Calu3 (cell line): ENCODE data around the gene PNPLA1. TPM values are rescaled to one million over a fixed set of nuclear protein-coding genes. Genes with fewer than 3 reads are reported as not detected.

Experiments
- BruUV-seq: library from RNA; stranded (reverse); fragments of 400-500 nt; replicated peaks from 2 replicates; lab custom pipeline; 2021; lab: Mats Ljungman, UMichigan
- CTCF ChIA-PET: fragments of 300-600 bp; sonication (Branson Sonifier 250); formaldehyde crosslinking; loops from one replicate; lab custom pipeline; 2022; ENCODE audit warnings: antibody characterized with exemption; lab: Charles Lee
- DNase-seq: peaks from one replicate; pipeline ENCODE4 v3.0.0; 2022
- H3K27ac Mint-ChIP-seq: one replicate; pipeline ENCODE4 v1.8.0; 2022; ENCODE audit warnings: mixed read lengths; ENCODE audit not compliant: unreplicated experiment
- H3K27me3 Mint-ChIP-seq: one replicate; pipeline ENCODE4 v1.8.0; 2022; ENCODE audit warnings: mixed read lengths; ENCODE audit not compliant: unreplicated experiment
- H3K36me3 Mint-ChIP-seq: one replicate; pipeline ENCODE4 v1.8.0; 2022; ENCODE audit warnings: mild to moderate bottlenecking, moderate library complexity, mixed read lengths; ENCODE audit not compliant: insufficient read depth, unreplicated experiment
- H3K4me1 Mint-ChIP-seq: one replicate; pipeline ENCODE4 v1.8.0; 2022; ENCODE audit warnings: mild to moderate bottlenecking, low read depth, mixed read lengths; ENCODE audit not compliant: unreplicated experiment
- H3K4me3 Mint-ChIP-seq: one replicate; pipeline ENCODE4 v1.8.0; 2022; ENCODE audit warnings: mild to moderate bottlenecking, low read depth, moderate library complexity, mixed read lengths; ENCODE audit not compliant: unreplicated experiment
- H3K9me3 Mint-ChIP-seq: one replicate; pipeline ENCODE4 v1.8.0; 2022; ENCODE audit warnings: low read depth, mixed read lengths; ENCODE audit not compliant: unreplicated experiment
- intact Hi-C: fragments of 100-400 bp; cut with micrococcal nuclease; formaldehyde crosslinking; loops from one replicate; pipeline ENCODE4 v1.10.0; 2022; ENCODE audit not compliant: unreplicated experiment
- total RNA-seq: library from RNA; stranded (reverse); gene quantifications from 2 replicates; pipeline ENCODE4 v1.2.3, GENCODE V29; 2022
- TF ChIP-seq, protein P1 (sequence below): fragments of 200-600 bp; IDR thresholded peaks from one replicate; pipeline ENCODE4 v1.8.0; 2022; ENCODE audit warnings: antibody characterized with exemption; ENCODE audit not compliant: unreplicated experiment

PNPLA1 gene
- total RNA-seq, 1 experiment from 2014 or later = 0.19 TPM

DNA sequence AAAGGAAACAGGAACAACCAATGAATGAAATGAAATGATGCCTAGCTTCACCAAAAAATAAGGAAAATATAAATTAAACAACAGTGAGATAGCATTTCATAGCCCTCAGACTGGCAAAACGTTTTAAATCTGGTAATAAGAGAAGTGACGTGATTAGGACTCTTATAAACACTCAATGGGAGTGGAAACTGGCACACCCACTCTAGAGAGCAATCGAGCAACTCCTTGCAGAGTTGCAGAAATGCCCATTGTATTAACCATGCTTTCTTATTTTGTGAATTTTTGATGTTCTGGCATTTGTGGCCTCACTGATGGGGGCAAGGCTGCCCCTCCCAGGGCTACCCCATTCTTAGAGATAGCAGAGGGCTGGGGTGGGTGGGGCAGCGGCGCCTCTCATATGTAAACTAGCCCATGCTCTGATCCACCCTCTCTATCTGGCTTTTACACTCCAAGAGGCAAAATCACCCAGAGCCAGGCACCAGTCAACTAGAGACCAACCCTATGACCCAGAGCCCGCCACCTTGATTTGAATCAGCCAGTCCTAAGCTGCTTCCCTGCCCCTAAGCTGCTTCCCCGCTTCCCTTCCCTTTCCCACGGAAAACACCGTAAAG is 6.4 kb upstream of the PNPLA1 start:
- Mint-ChIP-seq H3K4me3 (no peak overlapping the region), H3K4me1 (peaks cover 7% of the 10 kb centered on the region), H3K9me3 (no peaks in the 10 kb centered on the region), H3K27me3 (peaks cover 62% of the 10 kb centered on the region), H3K27ac (no peak overlapping the region), H3K36me3 (no peaks in the 10 kb centered on the region)
- no TSS peak for BruUV-seq
- no peak for DNase-seq
- CTCF ChIA-PET = interaction anchor here (0.5 kb wide), 1 partner anchor 26 kb away, joined by 3 read pairs; no protein-coding TSS in a partner anchor
- TF ChIP-seq, protein P1, sequence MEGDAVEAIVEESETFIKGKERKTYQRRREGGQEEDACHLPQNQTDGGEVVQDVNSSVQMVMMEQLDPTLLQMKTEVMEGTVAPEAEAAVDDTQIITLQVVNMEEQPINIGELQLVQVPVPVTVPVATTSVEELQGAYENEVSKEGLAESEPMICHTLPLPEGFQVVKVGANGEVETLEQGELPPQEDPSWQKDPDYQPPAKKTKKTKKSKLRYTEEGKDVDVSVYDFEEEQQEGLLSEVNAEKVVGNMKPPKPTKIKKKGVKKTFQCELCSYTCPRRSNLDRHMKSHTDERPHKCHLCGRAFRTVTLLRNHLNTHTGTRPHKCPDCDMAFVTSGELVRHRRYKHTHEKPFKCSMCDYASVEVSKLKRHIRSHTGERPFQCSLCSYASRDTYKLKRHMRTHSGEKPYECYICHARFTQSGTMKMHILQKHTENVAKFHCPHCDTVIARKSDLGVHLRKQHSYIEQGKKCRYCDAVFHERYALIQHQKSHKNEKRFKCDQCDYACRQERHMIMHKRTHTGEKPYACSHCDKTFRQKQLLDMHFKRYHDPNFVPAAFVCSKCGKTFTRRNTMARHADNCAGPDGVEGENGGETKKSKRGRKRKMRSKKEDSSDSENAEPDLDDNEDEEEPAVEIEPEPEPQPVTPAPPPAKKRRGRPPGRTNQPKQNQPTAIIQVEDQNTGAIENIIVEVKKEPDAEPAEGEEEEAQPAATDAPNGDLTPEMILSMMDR = no peak
- intact Hi-C loops = no loop called here

DNA sequence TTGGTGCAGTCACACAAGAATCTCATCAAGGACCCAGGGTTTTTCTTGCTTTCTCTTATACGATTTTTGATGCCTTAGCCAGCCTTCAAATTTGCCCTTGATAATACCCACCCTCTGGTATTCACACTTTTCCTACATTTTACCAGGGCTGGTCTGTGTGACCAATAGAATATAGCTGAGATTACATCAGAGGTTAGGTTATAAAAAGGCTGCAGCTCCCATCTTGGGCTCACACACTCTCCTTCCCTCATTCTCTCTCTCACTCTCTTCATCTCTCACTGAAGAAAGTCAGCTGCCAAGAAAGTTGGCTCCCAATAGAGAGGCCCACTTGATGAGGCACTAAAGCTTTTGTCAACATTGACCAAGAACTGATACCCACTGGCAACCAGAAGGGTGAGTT is 4.1 kb upstream of the PNPLA1 start:
- no TSS peak for BruUV-seq
- DNase-seq = no peak
- no peak overlapping the region for H3K4me3 Mint-ChIP-seq
- intact Hi-C loops = no loop called here
- H3K27me3 Mint-ChIP-seq = peaks cover 67% of the 10 kb centered on the region
- peaks cover 7% of the 10 kb centered on the region for H3K4me1 Mint-ChIP-seq
- H3K9me3 Mint-ChIP-seq = no peaks in the 10 kb centered on the region
- H3K27ac Mint-ChIP-seq = no peak overlapping the region
- TF ChIP-seq, protein P1 = no peak
- CTCF ChIA-PET = no interaction called here
- no peaks in the 10 kb centered on the region for H3K36me3 Mint-ChIP-seq

DNA sequence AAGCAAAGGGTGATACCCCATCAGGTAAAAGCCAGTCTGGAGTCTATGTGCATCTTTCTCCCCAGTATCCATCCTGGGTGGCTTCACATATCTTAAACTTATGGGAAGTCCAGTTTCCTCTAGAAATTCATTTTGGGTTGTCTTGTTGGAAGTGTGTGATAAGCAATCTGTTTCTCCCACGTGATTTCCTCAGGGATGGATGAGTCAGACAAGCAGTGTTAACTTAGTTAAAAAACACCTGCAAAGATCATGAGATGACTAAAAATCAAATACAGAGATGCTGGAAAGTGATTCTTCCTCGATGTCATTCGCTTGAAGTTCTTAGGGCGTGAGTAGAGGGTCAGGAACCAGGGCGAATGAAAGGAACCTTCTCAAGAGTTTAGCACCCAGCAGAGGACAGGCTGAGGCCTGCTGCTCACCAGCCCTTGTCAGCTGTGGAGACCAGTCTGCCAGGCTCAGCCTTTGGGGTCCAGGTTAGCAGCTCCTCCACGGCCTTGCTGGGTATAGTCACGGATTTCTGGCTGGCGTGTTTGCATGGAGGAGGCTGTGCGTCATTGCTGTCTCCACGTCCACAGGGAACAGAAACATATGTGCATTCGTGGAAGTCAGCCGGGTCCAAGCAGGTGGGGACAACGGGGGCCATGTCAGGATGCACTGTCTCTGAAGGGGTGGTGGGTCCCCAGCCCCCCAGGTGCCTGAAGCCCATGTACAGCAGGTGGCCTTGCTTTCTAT is 2.8 kb upstream of the PNPLA1 start:
- CTCF ChIA-PET = no interaction called here
- TF ChIP-seq, protein P1 = no peak
- H3K4me1 Mint-ChIP-seq = peaks cover 7% of the 10 kb centered on the region
- H3K9me3 Mint-ChIP-seq = no peaks in the 10 kb centered on the region
- no peak overlapping the region for H3K4me3 Mint-ChIP-seq
- intact Hi-C loops = no loop called here
- DNase-seq = no peak
- BruUV-seq = no TSS peak
- H3K27ac Mint-ChIP-seq = no peak overlapping the region
- peaks cover 67% of the 10 kb centered on the region for H3K27me3 Mint-ChIP-seq
- H3K36me3 Mint-ChIP-seq = no peaks in the 10 kb centered on the region

GRCh38 chr6:36267731-36268477 is 2.0 kb upstream of the PNPLA1 start:
- BruUV-seq = no TSS peak
- Mint-ChIP-seq H3K4me1 (peaks cover 7% of the 10 kb centered on the region), H3K9me3 (no peaks in the 10 kb centered on the region), H3K27me3 (peaks cover 67% of the 10 kb centered on the region), H3K4me3 (no peak overlapping the region), H3K27ac (no peak overlapping the region), H3K36me3 (no peaks in the 10 kb centered on the region)
- intact Hi-C loops = no loop called here
- DNase-seq = no peak
- TF ChIP-seq, protein P1 = no peak
- CTCF ChIA-PET = interaction anchor here (1.0 kb wide), 1 partner anchor 73 kb away, joined by 3 read pairs; no protein-coding TSS in a partner anchor
